ENCODE data around the gene IL20.

DNA sequence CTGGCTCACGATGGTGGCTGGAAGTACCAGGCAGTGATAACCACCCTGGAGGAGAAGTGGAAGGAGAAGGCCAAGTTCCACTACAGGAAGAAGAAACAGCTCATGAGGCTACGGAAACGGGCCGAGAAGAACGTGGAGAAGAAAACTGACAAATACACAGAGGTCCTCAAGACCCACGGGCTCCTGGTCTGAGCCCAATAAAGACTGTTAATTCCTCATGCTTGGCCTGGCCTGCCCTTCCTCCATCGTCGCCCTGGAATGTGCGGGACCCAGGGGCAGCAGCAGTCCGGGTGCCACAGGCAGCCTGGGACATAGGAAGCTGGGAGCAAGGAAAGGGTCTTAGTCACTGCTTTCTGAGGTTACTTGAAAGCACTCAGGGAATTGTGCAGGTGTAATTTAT, 42.6 kb downstream of the IL20 start:
- TF ChIP-seq, protein P1, sequence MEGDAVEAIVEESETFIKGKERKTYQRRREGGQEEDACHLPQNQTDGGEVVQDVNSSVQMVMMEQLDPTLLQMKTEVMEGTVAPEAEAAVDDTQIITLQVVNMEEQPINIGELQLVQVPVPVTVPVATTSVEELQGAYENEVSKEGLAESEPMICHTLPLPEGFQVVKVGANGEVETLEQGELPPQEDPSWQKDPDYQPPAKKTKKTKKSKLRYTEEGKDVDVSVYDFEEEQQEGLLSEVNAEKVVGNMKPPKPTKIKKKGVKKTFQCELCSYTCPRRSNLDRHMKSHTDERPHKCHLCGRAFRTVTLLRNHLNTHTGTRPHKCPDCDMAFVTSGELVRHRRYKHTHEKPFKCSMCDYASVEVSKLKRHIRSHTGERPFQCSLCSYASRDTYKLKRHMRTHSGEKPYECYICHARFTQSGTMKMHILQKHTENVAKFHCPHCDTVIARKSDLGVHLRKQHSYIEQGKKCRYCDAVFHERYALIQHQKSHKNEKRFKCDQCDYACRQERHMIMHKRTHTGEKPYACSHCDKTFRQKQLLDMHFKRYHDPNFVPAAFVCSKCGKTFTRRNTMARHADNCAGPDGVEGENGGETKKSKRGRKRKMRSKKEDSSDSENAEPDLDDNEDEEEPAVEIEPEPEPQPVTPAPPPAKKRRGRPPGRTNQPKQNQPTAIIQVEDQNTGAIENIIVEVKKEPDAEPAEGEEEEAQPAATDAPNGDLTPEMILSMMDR (IDR thresholded peaks at IDR 0.05) = no peak
- no peak for TF ChIP-seq POLR2A (IDR thresholded peaks at IDR 0.05)
